Spinal cord (tissue), 10 donors: Measurements from ENCODE around the gene XXYLT1. TPM values are rescaled to one million over a fixed set of nuclear protein-coding genes. Genes with fewer than 3 reads are reported as not detected.
"Not testable (repeated sequence)": the region's sequence is repeated elsewhere in the genome, so short reads cannot be mapped to it uniquely, and the experiment has no call there.

Source experiments
- DNase-seq, 6 donors: peaks; one replicate each; pipeline versions ENCODE4 v3.0.0 to v3.0.0-alpha.2; 2013 to 2015; ENCODE audit warnings: low spot score in 6 of 6, low read depth in 4 of 6
- H3K27ac ChIP-seq: one replicate; pipeline ENCODE4 v1.5.1; 2013; ENCODE audit warnings: low read depth, low read length, control low read depth
- H3K27me3 ChIP-seq: one replicate; pipeline ENCODE4 v1.6.1; 2013; ENCODE audit warnings: low read length; ENCODE audit not compliant: control insufficient read depth, insufficient read depth
- H3K36me3 ChIP-seq: one replicate; pipeline ENCODE4 v1.6.1; 2013; ENCODE audit warnings: low read length; ENCODE audit not compliant: control insufficient read depth, insufficient read depth
- H3K4me1 ChIP-seq: one replicate; pipeline ENCODE4 v1.6.1; 2013; ENCODE audit warnings: low read length; ENCODE audit not compliant: control insufficient read depth, insufficient read depth
- H3K4me3 ChIP-seq: one replicate; pipeline ENCODE4 v1.5.1; 2013; ENCODE audit warnings: low read depth, low read length, control low read depth
- H3K9me3 ChIP-seq: one replicate; pipeline ENCODE4 v1.6.1; 2013; ENCODE audit warnings: low read length; ENCODE audit not compliant: control insufficient read depth, insufficient read depth
- WGBS: methylation state at CpG from one replicate; pipeline ENCODE4 v1.1.5; 2013; ENCODE audit warnings: missing lambda C conversion rate; ENCODE audit not compliant: insufficient coverage; 5-methylcytosine and 5-hydroxymethylcytosine counted together
- polyA plus RNA-seq, 2 donors: library from polyadenylated mRNA; unstranded; fragments of 120-200 nt; gene quantifications; one replicate each; pipeline ENCODE4 v1.2.1, GENCODE V29; 2013; ENCODE audit not compliant: insufficient read length in 2 of 2
- total RNA-seq, 2 donors: library from RNA; depleted of rRNA in 1 of 2; stranded (reverse); fragments of 120-200 nt in 1 of 2; fragments of >200 nt in 1 of 2; gene quantifications; one replicate each; pipeline versions ENCODE4 v1.2.3 to v1.2.4, GENCODE V29; 2013 to 2014
- donor health status: healthy.

The XXYLT1 gene
- total and polyA plus RNA-seq, 4 donors = 28.0 to 47.9 (median 37.5) TPM

DNA sequence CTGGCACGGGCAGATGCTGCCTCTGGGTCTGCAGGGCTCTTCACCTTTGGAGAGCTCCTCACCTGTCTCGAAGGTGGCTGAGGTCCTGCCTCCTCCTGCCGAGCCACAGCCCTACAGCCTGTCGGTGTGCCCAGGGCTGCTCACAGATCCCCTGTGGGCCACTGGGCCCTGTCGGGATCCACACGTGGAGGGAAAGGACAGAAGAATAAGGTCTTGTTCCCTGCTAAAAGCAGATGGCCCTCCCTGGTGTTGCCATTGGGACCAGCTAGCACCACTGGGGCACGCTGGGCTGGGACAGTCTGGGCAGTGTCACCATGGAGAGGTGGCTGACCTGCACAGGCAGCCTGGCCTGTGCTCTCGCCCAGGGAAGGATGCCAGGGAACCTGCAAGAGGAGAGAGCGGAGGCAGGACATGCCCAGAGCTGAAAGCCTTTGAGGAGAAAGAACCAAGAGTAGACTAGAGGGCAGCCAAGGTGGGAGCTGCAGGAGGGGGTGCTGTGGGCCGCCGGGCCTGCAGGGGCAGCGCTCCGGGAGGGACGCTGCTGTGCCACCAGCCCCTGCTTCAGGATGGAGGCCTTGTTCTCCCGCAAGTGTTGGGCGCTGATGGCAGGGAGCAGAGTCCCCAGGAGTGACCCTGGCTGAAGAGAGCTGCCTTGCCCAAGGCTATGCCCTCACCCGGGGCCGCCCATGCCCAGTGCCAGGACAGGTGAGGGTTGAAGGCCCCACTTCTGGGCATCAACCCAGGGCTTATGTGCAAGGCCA is 210.2 kb downstream of the XXYLT1 start:
- H3K36me3 ChIP-seq = peaks cover 7% of the 10 kb centered on the region
- peak in 1 of 6 donors; percentile 38 for DNase-seq
- 79% methylated on average over 18 of the region's 18 CpGs for WGBS
- H3K27ac ChIP-seq = no peak overlapping the region
- no peaks in the 10 kb centered on the region for H3K9me3 ChIP-seq
- no peak overlapping the region for H3K4me3 ChIP-seq
- no peaks in the 10 kb centered on the region for H3K27me3 ChIP-seq
- peaks cover 27% of the 10 kb centered on the region for H3K4me1 ChIP-seq

DNA sequence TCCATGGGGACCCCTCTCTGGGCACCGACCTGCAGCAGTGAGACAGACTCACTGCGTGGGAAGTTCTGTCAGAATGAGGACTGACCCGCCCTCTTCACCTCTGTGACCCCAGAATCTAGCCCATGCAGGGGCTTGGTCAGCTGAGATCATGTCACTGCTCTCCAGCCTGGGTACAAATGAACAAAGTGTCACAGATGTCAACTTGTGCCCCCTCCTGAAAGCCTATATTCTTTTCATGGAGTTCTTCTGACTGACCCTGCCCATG is 210.8 kb downstream of the XXYLT1 start:
- Histone ChIP-seq H3K27ac (no peak overlapping the region), H3K36me3 (peaks cover 1% of the 10 kb centered on the region), H3K4me1 (peaks cover 27% of the 10 kb centered on the region), H3K4me3 (no peak overlapping the region), H3K9me3 (no peaks in the 10 kb centered on the region), H3K27me3 (no peaks in the 10 kb centered on the region)
- WGBS = 84% methylated on average over 3 of the region's 3 CpGs
- no peak for DNase-seq

DNA sequence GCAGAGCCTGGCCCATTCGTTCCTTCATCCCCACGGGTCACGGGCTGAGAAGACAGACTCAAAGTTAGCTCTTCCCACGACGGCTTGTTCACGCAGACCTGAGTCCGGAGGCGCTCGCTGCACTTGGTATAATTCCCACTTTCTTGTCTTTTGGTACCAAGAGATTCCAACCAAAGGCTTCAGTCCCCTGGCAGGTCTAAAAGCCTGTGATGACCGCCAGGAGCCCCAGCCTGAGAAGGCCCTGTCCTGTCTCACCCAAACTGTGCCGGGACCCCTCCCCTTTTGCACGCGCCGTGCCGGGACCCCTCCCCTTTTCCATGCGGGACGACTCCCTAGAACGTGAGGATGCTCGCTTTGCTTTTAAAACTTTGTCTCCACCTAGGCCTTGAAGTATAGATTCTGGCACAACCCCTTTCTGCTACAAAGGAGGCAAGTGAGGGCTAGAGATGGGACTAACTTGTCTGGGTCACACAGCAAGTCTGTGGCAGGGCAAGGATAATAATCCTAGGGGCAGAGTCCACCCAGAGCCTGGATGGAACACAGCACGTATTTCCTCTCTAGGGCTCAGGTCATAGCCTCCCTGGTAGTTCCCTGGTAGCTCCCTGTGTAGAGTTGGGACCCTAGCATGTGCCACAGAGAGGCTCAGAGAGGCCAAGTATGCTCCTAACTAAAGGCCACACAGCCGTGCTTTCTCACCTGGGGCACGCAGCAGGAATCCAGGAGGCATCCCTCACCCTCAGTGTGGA is 211.3 kb downstream of the XXYLT1 start:
- no peaks in the 10 kb centered on the region for H3K9me3 ChIP-seq
- H3K27ac ChIP-seq = no peak overlapping the region
- WGBS = 92% methylated on average over 14 of the region's 22 CpGs
- H3K4me3 ChIP-seq = no peak overlapping the region
- H3K4me1 ChIP-seq = peaks cover 27% of the 10 kb centered on the region
- no peak for DNase-seq
- no peaks in the 10 kb centered on the region for H3K27me3 ChIP-seq
- no peaks in the 10 kb centered on the region for H3K36me3 ChIP-seq

DNA sequence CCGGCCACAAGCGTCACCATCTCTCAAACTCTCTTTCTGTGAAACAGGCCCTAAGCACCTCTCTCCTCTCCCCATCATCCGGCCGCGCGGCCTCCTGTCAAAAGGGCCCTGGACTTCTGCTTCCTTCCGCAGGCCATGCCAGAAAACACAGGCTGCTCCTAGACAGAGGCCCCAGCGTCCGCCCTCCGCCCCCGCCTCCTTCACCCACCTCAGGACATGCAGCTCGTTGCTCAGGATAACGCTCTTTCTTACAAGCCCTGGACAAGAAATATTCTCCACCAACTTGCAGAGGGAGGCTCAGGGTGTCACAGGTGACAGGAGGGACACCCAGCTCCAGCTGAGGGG is 212.0 kb downstream of the XXYLT1 start:
- DNase-seq = no peak
- Histone ChIP-seq H3K27ac (no peak overlapping the region), H3K4me3 (no peak overlapping the region), H3K4me1 (peaks cover 27% of the 10 kb centered on the region), H3K9me3 (no peaks in the 10 kb centered on the region), H3K36me3 (no peaks in the 10 kb centered on the region), H3K27me3 (no peaks in the 10 kb centered on the region)
- 78% methylated on average over 11 of the region's 13 CpGs for WGBS

DNA sequence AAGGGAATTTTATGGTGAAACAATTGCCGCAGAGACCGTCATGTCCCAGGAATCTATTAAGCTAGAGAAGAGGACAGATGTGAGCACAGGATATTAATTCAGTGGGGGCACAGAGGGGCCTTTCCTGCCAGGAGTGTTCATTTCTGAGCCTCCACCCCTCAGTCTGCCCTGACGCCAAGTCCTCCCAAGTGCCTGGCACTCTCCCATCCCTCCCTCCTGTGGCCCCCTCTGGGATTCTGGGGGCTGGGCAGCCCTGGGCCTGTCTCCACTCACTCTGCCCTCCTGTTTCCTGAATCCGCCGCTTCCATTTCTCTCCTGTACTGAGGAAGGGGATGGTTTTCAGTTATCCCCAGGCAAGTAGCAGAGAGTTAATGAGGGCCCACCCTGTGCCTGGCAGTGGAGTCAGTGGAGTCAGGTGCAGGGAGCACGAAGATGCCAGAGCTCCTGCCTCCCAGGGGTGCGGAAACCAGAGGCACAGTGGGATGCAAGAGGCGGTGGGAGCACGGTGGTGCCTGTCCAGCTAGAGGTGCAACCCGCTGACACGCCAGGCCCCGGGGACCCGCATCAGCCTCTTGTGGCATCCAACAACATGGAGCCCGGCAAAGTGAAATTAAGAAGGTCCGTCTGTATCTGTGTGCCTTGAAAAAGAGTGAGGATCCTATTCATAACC is 212.5 kb downstream of the XXYLT1 start:
- Histone ChIP-seq H3K27me3 (no peaks in the 10 kb centered on the region), H3K4me3 (no peak overlapping the region), H3K27ac (no peak overlapping the region), H3K36me3 (no peaks in the 10 kb centered on the region), H3K4me1 (peaks cover 27% of the 10 kb centered on the region), H3K9me3 (no peaks in the 10 kb centered on the region)
- DNase-seq = peak in 1 of 6 donors; percentile 20
- WGBS = 77% methylated on average over 6 of the region's 15 CpGs

DNA sequence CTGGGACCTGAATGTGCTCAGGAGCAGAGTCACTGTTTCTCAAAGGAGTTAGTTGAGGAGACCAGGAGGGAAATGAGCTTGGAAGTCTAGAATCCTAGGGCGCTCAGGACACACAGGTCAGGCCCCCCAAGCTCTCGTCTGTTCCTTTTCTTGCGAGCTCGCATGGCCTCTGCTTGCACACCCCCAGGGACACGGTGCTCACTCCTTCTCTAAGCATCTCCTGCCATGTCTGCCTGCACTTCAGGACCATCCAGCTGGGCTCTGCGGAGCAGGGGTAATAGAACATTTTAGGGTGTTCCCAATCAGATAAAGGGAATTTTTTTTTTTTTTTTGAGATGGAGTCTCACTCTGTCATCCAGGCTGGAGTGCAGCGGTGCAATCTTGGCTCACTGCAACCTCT is 213.2 kb downstream of the XXYLT1 start:
- Histone ChIP-seq H3K27ac (no peak overlapping the region), H3K4me1 (peaks cover 27% of the 10 kb centered on the region), H3K27me3 (no peaks in the 10 kb centered on the region), H3K36me3 (no peaks in the 10 kb centered on the region), H3K4me3 (no peak overlapping the region), H3K9me3 (no peaks in the 10 kb centered on the region)
- 97% methylated on average over 4 of the region's 7 CpGs for WGBS
- DNase-seq = no peak

DNA sequence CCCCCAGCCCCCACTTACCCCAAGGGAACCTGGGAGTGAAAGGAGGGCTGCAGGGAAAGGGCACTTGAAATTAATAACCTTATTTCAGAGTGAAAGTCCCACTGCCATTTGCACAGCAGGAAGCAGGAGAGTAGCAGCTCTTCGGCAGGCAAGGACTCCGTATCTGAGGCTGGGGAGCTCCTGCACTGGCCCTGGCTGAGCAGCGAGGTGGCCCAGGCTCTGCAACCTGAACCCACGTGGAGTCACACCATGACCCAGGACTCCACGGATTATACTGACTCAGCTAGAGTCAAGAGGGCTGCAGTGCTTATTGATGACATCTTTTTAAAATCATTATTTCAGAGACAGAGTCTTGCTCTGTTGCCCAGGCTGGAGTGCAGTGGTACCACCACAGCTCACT is 214.5 kb downstream of the XXYLT1 start:
- Histone ChIP-seq H3K36me3 (no peaks in the 10 kb centered on the region), H3K9me3 (no peaks in the 10 kb centered on the region), H3K27ac (no peak overlapping the region), H3K27me3 (no peaks in the 10 kb centered on the region), H3K4me3 (no peak overlapping the region), H3K4me1 (peaks cover 26% of the 10 kb centered on the region)
- no peak for DNase-seq
- 75% methylated on average over 5 of the region's 5 CpGs for WGBS

DNA sequence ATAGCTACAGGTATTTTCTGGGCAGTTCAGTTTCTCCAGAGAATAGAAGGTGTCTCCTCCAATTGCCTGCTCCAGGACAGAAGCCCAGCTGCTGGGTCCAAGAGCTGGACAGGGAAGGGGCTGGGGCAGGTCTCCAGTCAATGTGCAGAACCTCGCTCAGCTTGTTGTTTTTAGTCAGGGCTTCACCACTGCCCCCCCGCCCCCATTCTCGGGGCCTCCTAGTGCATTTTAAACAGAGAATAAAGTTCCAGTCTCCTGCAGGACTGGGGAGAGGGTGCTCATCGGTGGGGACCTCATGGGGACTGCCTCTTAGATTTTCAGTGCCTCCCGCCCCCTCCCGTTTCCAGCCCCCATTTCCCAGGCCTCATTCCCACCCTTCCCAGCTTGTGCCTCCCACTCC is 216.6 kb downstream of the XXYLT1 start:
- Histone ChIP-seq H3K4me3 (no peak overlapping the region), H3K27ac (no peak overlapping the region), H3K27me3 (no peaks in the 10 kb centered on the region), H3K9me3 (no peaks in the 10 kb centered on the region), H3K36me3 (no peaks in the 10 kb centered on the region), H3K4me1 (peaks cover 10% of the 10 kb centered on the region)
- 74% methylated on average over 6 of the region's 6 CpGs for WGBS
- DNase-seq = no peak

DNA sequence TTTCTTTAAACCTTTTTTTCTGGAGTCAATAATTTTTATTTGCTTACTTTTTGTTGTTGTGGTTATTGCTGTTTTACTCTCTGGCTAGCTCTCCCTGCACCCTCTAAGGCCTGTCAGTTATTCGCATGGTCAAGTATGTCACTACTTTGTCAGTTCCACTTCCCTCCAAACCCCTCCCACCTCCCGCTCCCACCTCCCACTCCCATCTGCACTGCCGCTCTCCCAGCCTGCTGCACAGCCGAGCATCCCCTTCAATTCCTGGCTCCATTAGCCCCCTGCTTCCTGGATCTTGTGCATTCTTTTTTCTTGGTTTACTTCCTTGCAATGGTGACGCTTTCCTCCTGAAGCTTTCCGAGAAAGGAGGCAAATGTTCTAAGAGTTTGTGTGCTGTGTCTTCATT is 218.0 kb downstream of the XXYLT1 start:
- H3K27ac ChIP-seq = no peak overlapping the region
- no peaks in the 10 kb centered on the region for H3K4me1 ChIP-seq
- no peaks in the 10 kb centered on the region for H3K27me3 ChIP-seq
- no peak overlapping the region for H3K4me3 ChIP-seq
- no peaks in the 10 kb centered on the region for H3K9me3 ChIP-seq
- no peak for DNase-seq
- 50% methylated on average over 1 of the region's 6 CpGs for WGBS
- no peaks in the 10 kb centered on the region for H3K36me3 ChIP-seq

DNA sequence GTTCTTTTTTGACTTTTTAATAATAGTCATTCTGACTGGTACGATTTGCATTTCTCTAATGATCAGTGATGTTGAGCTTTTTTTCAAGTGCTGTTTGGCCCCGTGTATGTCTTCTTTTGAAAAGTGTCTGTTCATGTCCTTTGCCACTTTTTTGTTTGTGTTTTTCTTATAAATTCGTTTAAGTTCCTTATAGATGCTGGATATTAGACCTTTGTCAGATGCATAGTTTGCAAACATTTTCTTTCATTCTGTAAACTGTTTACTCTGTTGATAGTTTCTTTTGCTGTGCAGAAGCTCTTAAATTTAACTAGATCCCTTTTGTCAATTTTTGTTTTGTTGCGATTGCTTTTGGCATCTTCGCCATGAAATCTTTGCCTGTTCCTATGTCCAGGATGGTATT is 220.7 kb downstream of the XXYLT1 start:
- DNase-seq = not testable (repeated sequence)
- WGBS = no CpG with 5 or more reads among the region's 5 CpGs

More for the DNA sequence above, 220.7 kb downstream of the XXYLT1 start:
- H3K4me3 ChIP-seq, H3K27me3 ChIP-seq, H3K27ac ChIP-seq, H3K4me1 ChIP-seq, H3K36me3 ChIP-seq, H3K9me3 ChIP-seq: not testable (repeated sequence)
